ENCODE measurements around the gene KRTAP29-1.
"Not testable (repeated sequence)": the region's sequence is repeated elsewhere in the genome, so short reads cannot be mapped to it uniquely, and the experiment has no call there.

Gene KRTAP29-1, protein sequence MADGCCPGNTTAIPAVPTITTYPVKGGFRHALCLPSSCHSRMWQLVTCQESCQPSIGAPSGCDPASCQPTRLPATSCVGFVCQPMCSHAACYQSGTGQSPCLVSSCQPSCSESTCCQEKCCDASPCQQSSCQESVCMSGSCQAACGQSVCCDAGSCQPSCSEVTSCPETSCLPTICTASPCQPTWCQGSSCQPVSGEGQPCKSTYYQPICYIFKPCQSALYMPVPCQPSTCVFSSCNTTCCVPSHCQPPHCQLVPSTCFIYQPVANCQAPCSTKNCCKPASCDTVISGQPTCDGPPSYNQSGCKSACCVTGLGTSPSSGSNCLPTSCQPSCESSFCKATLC

DNA sequence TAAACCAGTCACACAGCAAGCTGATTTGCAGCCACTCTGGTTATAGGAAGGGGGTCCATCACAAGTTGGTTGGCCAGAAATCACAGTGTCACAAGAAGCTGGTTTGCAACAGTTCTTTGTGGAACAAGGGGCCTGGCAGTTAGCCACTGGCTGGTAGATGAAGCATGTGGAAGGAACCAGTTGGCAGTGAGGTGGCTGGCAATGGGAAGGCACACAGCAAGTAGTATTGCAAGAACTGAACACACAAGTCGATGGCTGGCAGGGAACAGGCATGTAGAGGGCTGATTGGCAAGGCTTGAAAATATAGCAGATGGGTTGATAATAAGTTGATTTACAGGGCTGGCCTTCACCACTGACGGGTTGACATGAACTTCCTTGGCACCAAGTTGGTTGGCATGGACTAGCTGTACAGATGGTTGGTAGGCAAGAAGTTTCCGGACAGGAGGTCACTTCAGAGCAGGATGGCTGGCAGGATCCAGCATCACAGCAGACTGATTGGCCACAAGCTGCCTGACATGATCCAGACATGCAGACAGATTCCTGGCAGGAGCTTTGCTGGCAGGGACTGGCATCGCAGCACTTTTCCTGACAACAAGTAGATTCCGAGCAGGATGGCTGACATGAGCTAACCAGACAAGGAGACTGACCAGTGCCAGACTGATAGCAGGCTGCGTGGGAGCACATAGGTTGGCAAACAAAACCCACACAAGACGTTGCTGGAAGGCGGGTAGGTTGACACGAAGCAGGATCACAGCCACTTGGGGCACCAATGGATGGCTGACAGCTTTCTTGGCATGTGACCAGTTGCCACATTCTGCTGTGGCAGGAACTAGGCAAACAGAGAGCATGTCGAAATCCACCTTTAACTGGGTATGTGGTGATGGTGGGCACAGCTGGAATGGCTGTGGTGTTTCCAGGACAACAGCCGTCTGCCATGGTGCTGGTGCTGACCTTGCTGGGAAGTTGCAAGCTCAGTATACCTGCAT lies at the start of gene KRTAP29-1:
Gene KRTAP29-1, minus strand, starts transcription at position 936 of the 986 bp plus-strand sequence. Its CDS starts 0 bp downstream, at position 936.
- H3K4me3 ChIP-seq (ENCODE audit: low read depth, low read length): no peak within 1 kb of the TSS
- TF ChIP-seq, protein P1, sequence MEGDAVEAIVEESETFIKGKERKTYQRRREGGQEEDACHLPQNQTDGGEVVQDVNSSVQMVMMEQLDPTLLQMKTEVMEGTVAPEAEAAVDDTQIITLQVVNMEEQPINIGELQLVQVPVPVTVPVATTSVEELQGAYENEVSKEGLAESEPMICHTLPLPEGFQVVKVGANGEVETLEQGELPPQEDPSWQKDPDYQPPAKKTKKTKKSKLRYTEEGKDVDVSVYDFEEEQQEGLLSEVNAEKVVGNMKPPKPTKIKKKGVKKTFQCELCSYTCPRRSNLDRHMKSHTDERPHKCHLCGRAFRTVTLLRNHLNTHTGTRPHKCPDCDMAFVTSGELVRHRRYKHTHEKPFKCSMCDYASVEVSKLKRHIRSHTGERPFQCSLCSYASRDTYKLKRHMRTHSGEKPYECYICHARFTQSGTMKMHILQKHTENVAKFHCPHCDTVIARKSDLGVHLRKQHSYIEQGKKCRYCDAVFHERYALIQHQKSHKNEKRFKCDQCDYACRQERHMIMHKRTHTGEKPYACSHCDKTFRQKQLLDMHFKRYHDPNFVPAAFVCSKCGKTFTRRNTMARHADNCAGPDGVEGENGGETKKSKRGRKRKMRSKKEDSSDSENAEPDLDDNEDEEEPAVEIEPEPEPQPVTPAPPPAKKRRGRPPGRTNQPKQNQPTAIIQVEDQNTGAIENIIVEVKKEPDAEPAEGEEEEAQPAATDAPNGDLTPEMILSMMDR (IDR thresholded peaks at IDR 0.05; ENCODE audit: low read depth, low read length, missing control alignments): no peak
- in situ Hi-C loops (cut with HindIII; ENCODE audit: low sequenced_read_pairs): no loop called here

DNA sequence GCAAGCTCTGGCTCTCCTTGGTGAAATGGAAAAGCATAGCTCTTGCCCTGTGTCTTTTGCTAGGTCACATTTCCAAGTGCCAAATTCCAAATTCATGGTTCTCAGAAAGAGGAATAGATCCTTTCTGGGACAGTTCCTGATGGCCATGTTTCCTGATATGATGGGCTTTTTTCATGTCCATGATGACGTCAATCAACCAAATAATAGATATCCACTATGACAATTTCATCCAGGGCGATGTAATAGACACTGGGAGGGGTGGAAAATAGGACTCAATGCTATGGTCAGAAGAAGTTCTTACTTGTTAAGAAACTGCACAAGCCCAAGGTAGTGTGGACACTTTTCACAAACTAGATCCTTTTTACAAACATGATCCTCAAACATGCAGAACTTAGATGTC lies 48.5 kb upstream of the KRTAP29-1 start:
- H3K4me3 ChIP-seq (ENCODE audit: low read depth, low read length): no peak overlapping the region
- DNase-seq (ENCODE audit: low read depth): no peak
- in situ Hi-C loops (cut with HindIII; ENCODE audit: low sequenced_read_pairs): no loop called here
- TF ChIP-seq, protein P1 (IDR thresholded peaks at IDR 0.05; ENCODE audit: low read depth, low read length, missing control alignments): no peak

More for the DNA sequence above, at the start of gene KRTAP29-1:
- no peak for DNase-seq (ENCODE audit: low read depth)

DNA sequence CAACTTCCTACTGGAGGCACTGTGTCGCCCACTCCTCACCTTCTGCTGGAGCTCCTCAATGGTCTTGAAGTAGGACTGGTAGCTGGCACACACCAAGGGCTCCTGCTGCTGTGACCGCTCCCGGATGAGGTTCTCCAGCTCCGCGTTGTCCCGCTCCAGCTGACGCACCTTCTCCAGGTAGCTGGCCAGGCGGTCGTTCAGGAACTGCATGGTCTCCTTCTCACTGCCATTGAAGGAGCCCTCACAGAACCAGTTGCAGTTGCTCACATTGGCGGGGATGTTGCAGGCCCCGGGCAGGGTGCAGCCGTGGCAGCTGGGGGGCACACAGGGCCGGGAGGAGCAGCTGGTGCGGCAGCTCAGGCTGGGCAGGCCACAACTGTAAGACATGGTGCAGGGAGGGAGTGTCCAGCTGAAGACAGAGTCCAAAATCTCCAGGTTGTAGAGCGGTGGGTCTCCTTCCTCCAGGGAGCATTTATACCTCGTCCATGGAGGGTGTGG lies 47.8 kb upstream of the KRTAP29-1 start, which contains the start of gene KRT33A:
Gene KRT33A, minus strand, starts transcription at position 448 of the 498 bp plus-strand sequence. Its CDS starts 61 bp downstream, at position 387.
- H3K4me3 ChIP-seq (ENCODE audit: low read depth, low read length); in situ Hi-C loops (cut with HindIII; ENCODE audit: low sequenced_read_pairs); DNase-seq (ENCODE audit: low read depth): not testable (repeated sequence)

DNA sequence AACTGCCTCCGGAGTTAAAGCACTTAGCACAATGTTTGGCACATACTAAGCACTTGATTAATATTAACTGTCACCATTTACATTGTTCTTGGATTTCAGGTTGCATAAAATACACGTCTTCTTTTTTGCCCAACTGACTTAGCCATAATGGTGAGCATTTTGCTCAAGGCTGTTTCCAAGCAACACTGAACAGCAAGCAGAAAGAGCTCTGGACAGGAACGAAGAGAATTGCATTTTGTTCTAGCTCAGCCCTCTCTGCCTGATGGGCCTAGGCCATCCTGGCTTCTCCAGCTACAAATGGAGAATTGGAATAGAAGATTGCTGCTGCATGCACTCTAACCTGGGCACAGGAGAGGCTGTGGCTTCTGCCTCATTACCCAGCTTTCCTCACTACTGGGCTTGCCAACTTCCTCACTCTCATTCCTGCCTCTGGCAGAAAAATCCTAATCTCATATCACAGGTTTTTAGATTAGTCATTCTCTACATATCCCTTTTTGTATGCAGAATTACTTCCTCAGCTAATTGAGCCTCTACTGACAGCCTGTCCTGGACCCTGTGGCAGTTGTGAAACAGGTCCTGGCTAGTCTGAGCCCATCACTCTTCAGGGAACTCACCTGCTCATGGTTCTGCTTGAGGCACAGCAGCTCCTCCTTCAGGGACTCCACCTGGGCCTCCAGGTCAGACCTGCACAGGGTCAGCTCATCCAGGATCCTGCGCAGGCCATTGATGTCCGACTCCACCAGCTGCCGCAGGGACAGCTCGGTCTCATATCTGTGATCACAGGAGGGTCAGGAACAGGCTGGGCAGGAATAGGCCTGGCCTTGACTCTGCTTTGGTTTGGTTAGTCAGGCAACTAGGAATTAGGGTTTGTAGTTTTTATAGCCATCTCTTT lies 45.5 kb upstream of the KRTAP29-1 start:
- no peak overlapping the region for H3K4me3 ChIP-seq (ENCODE audit: low read depth, low read length)
- TF ChIP-seq, protein P1 (IDR thresholded peaks at IDR 0.05; ENCODE audit: low read depth, low read length, missing control alignments): no peak
- no peak for DNase-seq (ENCODE audit: low read depth)
- in situ Hi-C loops (cut with HindIII; ENCODE audit: low sequenced_read_pairs): loop anchor here (10.0 kb wide), 1 partner anchor 207 kb away; no protein-coding TSS in a partner anchor

DNA sequence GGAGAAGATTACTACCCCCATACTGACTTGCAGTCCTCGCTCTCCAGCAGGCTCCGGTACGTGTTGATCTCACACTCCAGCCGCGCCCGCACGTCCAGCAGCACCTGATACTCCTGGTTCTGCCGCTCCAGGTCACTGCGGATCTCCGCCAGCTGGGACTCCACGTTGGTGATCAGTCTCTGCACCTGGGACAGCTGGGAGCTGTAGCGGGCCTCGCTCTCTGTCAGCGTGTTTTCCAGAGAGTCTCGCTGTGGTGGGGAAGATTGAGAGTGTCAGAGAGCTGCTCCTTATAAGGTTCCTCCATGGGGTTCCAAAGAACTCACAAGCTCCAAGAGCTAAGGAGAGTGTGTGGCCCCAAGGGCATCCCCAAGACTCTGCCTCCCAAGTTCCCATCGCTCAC lies 43.8 kb upstream of the KRTAP29-1 start:
- not testable (repeated sequence) for H3K4me3 ChIP-seq (ENCODE audit: low read depth, low read length); DNase-seq (ENCODE audit: low read depth)
- in situ Hi-C loops (cut with HindIII; ENCODE audit: low sequenced_read_pairs): loop anchor here (10.0 kb wide), 1 partner anchor 208 kb away; no protein-coding TSS in a partner anchor

DNA sequence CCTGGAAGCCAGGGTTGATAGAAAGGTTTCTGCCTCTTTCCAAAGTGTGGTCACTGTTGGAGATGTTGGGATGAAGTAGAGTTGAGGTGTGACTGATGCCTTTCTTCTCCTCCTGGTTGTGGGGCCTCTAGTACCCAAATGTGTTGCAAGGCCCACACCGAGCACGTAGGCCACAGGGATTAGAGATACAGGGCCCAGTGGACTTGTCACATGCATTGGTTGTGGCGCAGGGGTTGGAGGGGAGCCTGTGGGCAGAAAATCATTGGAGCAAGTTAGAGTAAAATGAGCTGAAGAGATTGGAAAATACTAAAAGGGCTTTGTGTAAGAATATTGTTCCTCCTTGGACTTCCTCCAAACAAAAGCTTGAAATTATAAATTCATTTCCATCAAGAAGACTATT lies 43.3 kb upstream of the KRTAP29-1 start:
- no peak for DNase-seq (ENCODE audit: low read depth)
- TF ChIP-seq, protein P1 (IDR thresholded peaks at IDR 0.05; ENCODE audit: low read depth, low read length, missing control alignments): no peak
- no peak overlapping the region for H3K4me3 ChIP-seq (ENCODE audit: low read depth, low read length)
- in situ Hi-C loops (cut with HindIII; ENCODE audit: low sequenced_read_pairs): loop anchor here (10.0 kb wide), 1 partner anchor 209 kb away; no protein-coding TSS in a partner anchor
